Measurements from ENCODE around the gene ENOX1. TPM values are rescaled to one million over a fixed set of nuclear protein-coding genes. Genes with fewer than 3 reads are reported as not detected.

Gene ENOX1
- total RNA-seq, 1 experiment from 2014 or later = 0.26 TPM

DNA sequence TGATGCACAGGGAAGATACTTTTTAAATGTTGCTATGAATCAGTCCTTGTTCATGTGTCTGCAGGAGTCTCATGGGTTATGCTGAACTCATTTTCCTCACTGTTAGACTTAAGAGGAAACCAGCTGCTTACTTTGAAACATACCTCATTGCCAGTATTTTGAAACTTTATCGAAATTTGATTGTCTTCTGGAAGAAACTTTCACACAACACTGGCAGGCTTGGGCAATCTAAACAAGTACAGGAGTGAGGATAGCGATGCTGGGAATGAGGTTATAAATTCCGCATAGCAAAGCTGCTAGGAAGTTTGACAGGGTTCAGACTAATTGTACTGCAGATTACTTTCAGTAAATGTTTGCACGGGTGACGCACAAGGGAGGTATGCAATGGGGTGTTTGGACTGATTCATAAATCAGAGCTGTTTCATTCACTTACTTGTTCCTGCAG, 517.7 kb downstream of the ENOX1 start (continued):
- TF ChIP-seq, protein P1, sequence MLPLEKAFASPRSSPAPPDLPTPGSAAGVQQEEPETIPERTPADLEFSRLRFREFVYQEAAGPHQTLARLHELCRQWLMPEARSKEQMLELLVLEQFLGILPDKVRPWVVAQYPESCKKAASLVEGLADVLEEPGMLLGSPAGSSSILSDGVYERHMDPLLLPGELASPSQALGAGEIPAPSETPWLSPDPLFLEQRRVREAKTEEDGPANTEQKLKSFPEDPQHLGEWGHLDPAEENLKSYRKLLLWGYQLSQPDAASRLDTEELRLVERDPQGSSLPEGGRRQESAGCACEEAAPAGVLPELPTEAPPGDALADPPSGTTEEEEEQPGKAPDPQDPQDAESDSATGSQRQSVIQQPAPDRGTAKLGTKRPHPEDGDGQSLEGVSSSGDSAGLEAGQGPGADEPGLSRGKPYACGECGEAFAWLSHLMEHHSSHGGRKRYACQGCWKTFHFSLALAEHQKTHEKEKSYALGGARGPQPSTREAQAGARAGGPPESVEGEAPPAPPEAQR (CRISPR knock-in tag; IDR thresholded peaks at IDR 0.05) = no peak
- TF ChIP-seq ATF1 (CRISPR knock-in tag; IDR thresholded peaks at IDR 0.05) = no peak
- TF ChIP-seq, protein P2, sequence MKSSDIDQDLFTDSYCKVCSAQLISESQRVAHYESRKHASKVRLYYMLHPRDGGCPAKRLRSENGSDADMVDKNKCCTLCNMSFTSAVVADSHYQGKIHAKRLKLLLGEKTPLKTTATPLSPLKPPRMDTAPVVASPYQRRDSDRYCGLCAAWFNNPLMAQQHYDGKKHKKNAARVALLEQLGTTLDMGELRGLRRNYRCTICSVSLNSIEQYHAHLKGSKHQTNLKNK (CRISPR knock-in tag; IDR thresholded peaks at IDR 0.05) = no peak

DNA sequence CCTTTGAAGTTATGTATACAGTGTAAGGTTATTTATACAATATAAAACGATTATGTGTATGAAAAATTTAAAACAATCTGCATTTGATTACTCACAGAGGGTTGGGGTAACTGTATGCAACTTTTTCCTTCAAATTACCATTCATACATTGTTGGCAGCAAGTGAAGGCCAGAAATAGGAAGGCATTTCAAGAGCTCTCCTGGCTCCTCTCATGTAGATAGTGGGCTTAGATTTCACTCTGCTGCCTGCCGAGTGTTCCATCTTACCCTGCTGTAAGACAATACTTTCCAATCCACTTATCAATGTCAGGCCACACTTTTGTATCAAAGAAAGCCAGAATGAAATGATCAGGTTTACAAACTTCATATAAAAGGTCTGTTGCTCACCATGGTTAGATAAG, 518.1 kb downstream of the ENOX1 start:
- Mint-ChIP-seq H3K27ac (no peak overlapping the region), H3K36me3 (no peaks in the 10 kb centered on the region), H3K4me1 (peaks cover 29% of the 10 kb centered on the region), H3K4me3 (no peak overlapping the region), H3K27me3 (ENCODE audit: low read depth) (peaks cover 2% of the 10 kb centered on the region; the same call in 1 of the 2 replicates), H3K9me3 (no peaks in the 10 kb centered on the region)
- TF ChIP-seq, protein P3, sequence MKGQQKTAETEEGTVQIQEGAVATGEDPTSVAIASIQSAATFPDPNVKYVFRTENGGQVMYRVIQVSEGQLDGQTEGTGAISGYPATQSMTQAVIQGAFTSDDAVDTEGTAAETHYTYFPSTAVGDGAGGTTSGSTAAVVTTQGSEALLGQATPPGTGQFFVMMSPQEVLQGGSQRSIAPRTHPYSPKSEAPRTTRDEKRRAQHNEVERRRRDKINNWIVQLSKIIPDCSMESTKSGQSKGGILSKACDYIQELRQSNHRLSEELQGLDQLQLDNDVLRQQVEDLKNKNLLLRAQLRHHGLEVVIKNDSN (CRISPR knock-in tag; IDR thresholded peaks at IDR 0.05) = no peak
- TF ChIP-seq EMX1 (CRISPR knock-in tag; IDR thresholded peaks at IDR 0.05) (no peak), ETV6 (CRISPR knock-in tag; IDR thresholded peaks at IDR 0.05) (no peak), TEAD4 (CRISPR knock-in tag; IDR thresholded peaks at IDR 0.05) (no peak), ZNF532 (CRISPR knock-in tag; IDR thresholded peaks at IDR 0.05; ENCODE audit: borderline replicate concordance) (no peak), ESRRA (CRISPR knock-in tag; IDR thresholded peaks at IDR 0.05; ENCODE audit: borderline replicate concordance) (no peak), NFYB (CRISPR knock-in tag; conservative IDR thresholded peaks at IDR 0.05; ENCODE audit: low read depth) (no peak), ELF4 (CRISPR knock-in tag; IDR thresholded peaks at IDR 0.05; ENCODE audit: low read depth) (no peak)
- TF ChIP-seq, protein P1 (CRISPR knock-in tag; IDR thresholded peaks at IDR 0.05) = no peak
- TF ChIP-seq, protein P2 (CRISPR knock-in tag; IDR thresholded peaks at IDR 0.05) = no peak
- no peak for DNase-seq (ENCODE audit: low spot score)
- no peak for ATAC-seq
- ChIA-PET CTCF (interaction anchor here (2.6 kb wide), 1 partner anchor 536 kb away, joined by 7 read pairs; no protein-coding TSS in a partner anchor), POLR2A (no interaction called here)

DNA sequence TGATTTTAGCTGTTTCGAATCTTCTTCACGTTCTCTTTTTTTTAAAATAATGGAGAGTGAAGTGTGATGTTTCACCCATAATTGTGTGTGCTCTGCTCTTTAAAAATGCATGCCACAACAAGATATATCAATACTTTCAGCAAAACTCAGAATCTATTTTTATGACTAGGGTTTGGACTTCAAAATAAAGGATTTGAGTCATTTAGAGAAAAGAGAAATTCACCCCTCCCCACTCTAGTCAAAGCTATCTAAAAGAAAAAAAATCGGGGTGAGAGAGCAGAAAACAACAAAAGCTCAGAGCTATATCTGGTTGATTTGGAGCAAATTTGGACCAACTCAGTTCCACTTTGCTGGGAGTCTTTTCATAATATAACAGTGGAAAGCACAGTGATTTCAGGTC, 518.9 kb downstream of the ENOX1 start:
- DNase-seq (ENCODE audit: low spot score) = no peak
- Mint-ChIP-seq H3K9me3 (no peaks in the 10 kb centered on the region), H3K4me3 (no peak overlapping the region), H3K27ac (no peak overlapping the region), H3K36me3 (no peaks in the 10 kb centered on the region), H3K27me3 (ENCODE audit: low read depth) (peaks cover 2% of the 10 kb centered on the region; the same call in 1 of the 2 replicates), H3K4me1 (peaks cover 25% of the 10 kb centered on the region)
- CTCF ChIA-PET = interaction anchor here (2.6 kb wide), 1 partner anchor 537 kb away, joined by 7 read pairs; no protein-coding TSS in a partner anchor
- POLR2A ChIA-PET = interaction anchor here (0.6 kb wide), 1 partner anchor 140 kb away, joined by 4 read pairs; no protein-coding TSS in a partner anchor
- no peak for ATAC-seq
- TF ChIP-seq ZNF121 (CRISPR knock-in tag; IDR thresholded peaks at IDR 0.05) = no peak
- no peak for TF ChIP-seq ZNF425 (CRISPR knock-in tag; conservative IDR thresholded peaks at IDR 0.05)
- no peak for TF ChIP-seq NFE2L1 (CRISPR knock-in tag; IDR thresholded peaks at IDR 0.05)
- TF ChIP-seq OVOL2 (CRISPR knock-in tag; IDR thresholded peaks at IDR 0.05; ENCODE audit: borderline replicate concordance) = no peak
- no peak for TF ChIP-seq TCF7 (CRISPR knock-in tag; IDR thresholded peaks at IDR 0.05; ENCODE audit: low read depth)
- TF ChIP-seq FOXJ3 (CRISPR knock-in tag; IDR thresholded peaks at IDR 0.05; ENCODE audit: borderline replicate concordance) = no peak
- no peak for TF ChIP-seq RELA (CRISPR knock-in tag; IDR thresholded peaks at IDR 0.05; ENCODE audit: borderline replicate concordance)
- no peak for TF ChIP-seq STAT6 (CRISPR knock-in tag; conservative IDR thresholded peaks at IDR 0.05; ENCODE audit: low read depth)
